Endothelial cell of hepatic sinusoid (primary cell): ENCODE data around the gene PCLAF.
"Not testable (repeated sequence)": the region's sequence is repeated elsewhere in the genome, so short reads cannot be mapped to it uniquely, and the experiment has no call there.

Experiments
- in situ Hi-C: cut with HindIII; loops from 2 replicates; pipeline ENCODE4 v1.10.0; 2017; ENCODE audit warnings: low sequenced_read_pairs

Gene PCLAF

DNA sequence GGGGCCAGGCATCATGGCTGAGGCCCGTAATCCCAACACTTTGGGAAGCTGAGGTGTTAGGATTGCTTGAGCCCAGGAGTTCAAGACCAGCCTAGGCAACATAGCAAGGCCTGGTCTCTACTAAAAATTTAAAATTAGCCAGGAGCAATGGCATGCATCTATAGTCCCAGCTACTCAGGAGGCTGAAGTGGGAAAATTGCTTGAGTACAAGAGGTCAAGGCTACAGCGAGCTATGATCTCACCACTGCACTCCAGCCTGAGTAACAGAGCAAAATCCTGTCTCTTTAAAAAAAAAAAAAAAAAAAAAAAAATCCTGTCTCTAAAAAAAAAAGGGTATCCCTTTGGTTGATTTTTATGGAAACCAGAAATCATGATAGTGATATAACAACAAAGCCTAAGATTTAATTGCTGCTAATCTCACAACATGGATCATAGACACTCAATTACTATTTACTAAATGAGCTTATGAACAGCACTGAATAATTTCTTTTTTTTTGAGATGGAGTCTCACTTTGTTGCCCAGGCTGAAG, 12.1 kb downstream of the PCLAF start:
- in situ Hi-C loops: no loop called here

DNA sequence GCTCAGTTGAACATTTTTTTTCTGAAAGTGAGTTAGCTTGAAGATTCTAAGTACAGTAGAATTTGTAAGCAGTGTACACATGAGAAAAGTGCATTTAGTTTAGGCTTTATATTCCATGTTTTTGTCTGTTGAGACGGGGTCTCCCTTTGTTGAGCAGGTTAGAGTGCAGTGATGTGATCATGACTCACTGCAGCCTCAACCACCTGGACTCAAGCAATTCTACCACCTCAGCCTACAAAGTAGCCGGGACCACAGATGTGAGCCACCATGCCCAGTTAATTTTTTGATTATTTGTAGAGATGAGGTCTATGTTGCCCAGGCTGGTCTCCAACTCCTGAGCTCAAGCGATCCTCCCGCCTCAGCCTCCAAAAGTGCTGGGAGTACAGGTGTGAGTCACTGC, 20.0 kb downstream of the PCLAF start:
- in situ Hi-C loops: no loop called here

- in situ Hi-C loops: no loop called here
These were observed 24.6 kb downstream of the PCLAF start for GRCh38 chr15:64356710-64357040.

- in situ Hi-C loops: no loop called here
These were observed 25.1 kb downstream of the PCLAF start, which contains the start of gene CSNK1G1 for GRCh38 chr15:64355944-64356709. TSS of gene CSNK1G1 (minus strand) at chr15:64356173. CDS start at chr15:64300499, 55,674 bp downstream.

DNA sequence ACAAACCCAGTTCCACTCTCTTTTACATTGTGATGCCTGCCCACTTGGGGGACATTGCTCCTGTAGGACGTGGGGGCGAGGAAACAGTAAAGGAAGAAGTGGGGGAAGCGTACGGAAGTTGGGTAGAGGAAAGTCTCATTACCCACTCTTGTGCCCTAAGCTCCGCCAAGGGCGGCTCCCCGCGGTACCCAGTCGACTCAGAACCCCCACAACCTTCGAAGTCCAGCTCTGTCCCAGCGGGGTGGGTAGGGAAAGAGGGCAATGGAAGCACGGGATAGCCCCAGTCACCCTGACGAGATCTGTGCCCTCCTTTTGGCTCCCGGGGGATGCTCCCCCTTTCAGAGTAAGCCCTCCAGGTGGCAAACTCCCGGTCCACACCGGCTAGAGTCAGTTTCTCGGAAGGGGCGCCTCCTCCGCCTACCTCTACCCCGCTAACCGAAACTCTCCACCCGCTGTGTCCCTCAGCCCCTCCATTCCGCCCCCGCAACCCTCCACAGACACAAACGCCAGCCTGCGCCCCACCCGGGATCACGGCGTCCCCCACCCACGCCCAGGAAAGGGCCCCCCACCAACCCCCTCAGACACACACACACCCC, 25.8 kb downstream of the PCLAF start:
- in situ Hi-C loops: no loop called here

DNA sequence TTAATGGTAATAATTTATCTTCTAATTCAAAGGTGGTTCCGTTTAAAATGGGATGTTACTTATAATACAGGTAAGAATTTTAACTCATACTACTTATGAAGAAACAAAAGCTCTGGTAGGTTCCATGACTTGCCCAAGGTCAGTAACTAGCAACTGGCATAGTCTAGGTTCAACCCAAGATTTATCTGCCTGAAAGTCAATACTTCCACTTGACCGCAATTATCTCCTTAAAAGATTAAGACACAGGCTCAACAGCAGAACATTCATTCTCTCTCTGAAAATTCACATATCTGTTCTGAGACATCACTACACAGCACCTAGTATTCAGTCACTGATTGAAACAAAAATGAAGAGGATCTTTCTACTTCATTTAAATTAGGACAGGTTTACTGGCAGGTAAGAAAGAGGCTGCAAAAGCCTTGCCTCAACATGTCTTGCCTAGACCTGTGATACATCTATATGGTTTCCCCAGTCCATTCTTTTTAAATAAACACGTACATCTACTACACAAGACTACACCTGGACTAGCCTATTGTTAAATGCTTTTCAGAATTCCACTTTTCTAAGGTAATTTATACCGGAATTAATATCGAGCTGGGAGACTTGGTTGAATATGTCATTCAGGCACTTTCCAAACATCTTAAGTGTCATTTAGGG, 26.4 kb downstream of the PCLAF start:
- in situ Hi-C loops: no loop called here

DNA sequence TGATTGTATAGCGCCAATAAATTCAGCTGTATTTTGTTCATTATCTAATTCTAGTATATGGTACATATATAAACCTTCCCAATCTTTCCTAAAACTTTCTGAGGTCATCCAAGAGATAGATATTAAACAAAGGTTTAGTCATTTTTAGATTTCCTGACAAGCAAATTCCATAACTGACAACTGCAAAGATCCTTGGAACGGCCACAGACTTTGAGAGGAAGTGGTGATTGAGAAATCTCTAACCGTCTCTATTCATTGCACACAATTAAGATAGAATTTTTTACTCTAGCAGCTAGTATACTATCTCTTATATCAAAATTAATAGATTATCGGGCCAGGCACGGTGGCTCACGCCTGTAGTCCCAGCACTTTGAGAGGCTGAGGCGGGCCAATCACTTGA, 30.0 kb downstream of the PCLAF start:
- in situ Hi-C loops: no loop called here

DNA sequence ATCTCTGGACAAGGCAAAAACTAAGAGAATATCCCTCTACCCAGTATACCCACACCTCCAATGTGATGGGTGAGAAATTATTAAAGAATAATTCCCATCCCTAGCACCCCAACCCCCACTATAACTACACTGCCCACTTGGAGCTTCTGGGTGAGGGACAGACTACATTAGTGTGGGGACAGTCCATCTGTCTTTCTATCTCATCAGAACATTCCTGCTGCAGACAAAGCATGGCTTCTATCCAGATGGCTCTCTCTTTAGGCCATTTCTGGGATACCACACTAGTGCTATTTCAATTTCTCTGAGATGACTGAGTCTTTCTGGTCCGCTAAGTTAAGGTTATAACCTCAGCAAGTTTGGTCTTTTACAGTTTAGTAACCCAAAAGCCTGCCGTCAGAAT, 31.9 kb downstream of the PCLAF start:
- in situ Hi-C loops: no loop called here

DNA sequence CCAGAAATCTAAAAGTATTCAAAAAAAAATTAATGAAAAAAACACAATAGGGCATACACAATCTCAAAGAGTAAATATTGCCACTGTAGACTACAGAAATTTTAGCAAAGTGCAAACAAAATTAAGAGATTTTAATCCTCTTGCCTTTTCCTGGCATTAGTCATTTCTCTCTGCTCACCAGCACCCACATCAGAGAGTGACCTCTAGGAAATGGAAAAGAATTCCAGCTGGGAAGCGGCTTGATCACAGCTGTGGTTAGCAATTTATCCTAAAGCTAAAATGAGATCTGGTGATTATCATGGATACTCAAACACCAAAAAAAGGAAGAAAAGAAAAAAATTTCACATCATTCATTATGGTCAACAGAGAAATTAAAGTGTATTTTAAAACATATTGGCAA, 32.8 kb downstream of the PCLAF start:
- in situ Hi-C loops: no loop called here

DNA sequence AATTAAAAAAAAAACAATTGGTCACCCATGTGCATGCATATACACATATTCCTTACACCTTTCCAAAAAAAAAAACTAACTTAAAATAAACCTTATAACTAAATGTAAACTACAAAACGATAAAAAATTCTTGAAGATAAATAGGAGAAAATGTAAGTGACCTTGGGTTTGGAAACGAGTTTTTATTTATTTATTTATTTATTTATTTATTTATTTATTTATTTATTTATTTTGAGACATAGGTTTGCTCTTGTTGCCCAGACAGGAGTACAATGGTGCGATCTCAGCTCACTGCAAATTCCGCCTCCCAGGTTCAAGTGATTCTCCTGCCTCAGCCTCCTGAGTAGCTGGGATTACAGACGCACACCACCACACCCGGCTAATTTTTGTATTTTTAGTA, 35.0 kb downstream of the PCLAF start:
- in situ Hi-C loops: not testable (repeated sequence)

GRCh38 chr15:64344651-64345294, 36.5 kb downstream of the PCLAF start:
- in situ Hi-C loops: no loop called here

- in situ Hi-C loops: no loop called here
These were observed 37.4 kb downstream of the PCLAF start for GRCh38 chr15:64343841-64344240.

- in situ Hi-C loops: no loop called here
These were observed 38.0 kb downstream of the PCLAF start for GRCh38 chr15:64343222-64343621.

GRCh38 chr15:64341961-64342360, 39.3 kb downstream of the PCLAF start:
- in situ Hi-C loops: no loop called here

- in situ Hi-C loops: no loop called here
These were observed 40.9 kb downstream of the PCLAF start for GRCh38 chr15:64340355-64340754.

- in situ Hi-C loops: no loop called here
These were observed 43.5 kb downstream of the PCLAF start for GRCh38 chr15:64337761-64338160.

DNA sequence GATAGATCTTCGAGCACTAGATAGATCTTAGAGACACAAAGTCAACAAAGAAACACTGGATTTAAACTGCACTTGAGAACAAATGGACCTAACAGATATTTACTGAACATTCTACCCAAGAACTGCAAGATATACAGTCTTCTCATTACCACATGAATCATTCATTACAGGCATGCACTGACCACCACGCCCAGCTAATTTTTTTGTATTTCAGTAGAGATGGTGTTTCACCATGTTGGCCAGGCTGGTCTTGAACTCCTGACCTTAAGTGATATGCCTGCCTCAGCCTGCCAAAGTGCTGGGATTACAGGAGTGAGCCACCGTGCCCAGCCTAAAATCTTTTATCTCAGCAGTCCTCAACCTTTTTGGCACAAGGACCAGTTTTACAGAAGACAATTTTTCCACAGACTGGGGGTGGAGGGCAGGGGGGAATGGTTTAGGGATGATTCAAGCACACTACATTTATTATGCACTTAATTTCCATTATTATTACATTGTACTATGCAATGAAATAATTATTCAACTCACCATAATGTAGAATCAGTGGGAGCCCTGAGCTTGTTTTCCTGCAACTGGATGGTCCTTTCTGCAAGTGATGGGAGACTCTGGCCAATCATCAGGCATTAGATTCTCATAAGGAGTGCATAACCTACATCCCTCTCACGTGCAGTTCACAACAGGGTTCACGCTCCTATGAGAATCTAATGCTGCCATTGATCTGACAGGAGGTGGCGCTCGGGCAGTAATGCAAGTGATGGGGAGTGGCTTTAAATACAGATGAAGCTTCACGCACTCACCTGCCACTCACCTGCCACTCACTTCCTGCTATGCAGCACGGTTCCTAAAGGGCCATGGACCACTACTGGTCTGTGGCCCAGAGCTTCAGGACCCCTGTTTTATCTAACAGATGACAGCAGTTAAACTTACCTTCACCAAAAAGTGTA, 47.0 kb downstream of the PCLAF start:
- in situ Hi-C loops: no loop called here

- in situ Hi-C loops: no loop called here
These were observed 47.7 kb downstream of the PCLAF start for GRCh38 chr15:64333516-64333915.

DNA sequence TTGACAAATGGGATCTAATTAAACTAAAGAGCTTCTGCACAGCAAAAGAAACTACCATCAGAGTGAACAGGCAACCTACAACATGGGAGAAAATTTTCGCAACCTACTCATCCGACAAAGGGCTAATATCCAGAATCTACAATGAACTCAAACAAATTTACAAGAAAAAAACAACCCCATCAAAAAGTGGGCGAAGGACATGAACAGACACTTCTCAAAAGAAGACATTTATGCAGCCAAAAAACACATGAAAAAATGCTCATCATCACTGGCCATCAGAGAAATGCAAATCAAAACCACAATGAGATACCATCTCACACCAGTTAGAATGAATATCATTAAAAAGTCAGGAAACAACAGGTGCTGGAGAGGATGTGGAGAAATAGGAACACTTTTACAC, 49.6 kb downstream of the PCLAF start:
- in situ Hi-C loops: not testable (repeated sequence)

- in situ Hi-C loops: not testable (repeated sequence)
These were observed 54.3 kb downstream of the PCLAF start for GRCh38 chr15:64326975-64327374.
